Left renal cortex interstitium (tissue), 4 donors: ENCODE results near the gene CTNNA3. TPM values are rescaled to one million over a fixed set of nuclear protein-coding genes. Genes with fewer than 3 reads are reported as not detected.

Source experiments
- DNase-seq, 4 donors: peaks; one replicate each; pipeline ENCODE4 v3.0.0-alpha.2; 2013; ENCODE audit warnings: low read depth in 4 of 4, low spot score in 2 of 4, missing footprints in 1 of 4
- polyA plus RNA-seq, 4 donors: library from polyadenylated mRNA; unstranded; fragments of 120-200 nt; gene quantifications; one replicate each; pipeline ENCODE4 v1.2.1, GENCODE V29; 2013; ENCODE audit not compliant: insufficient read length in 4 of 4

Gene CTNNA3
- polyA plus RNA-seq, 4 donors: 2.5 to 4.2 (median 2.6) TPM

GRCh38 chr10:65940816-65941662, 1755.0 kb downstream of the CTNNA3 start:
- no peak for DNase-seq

- no peak for DNase-seq
Measured at GRCh38 chr10:65940105-65940504, 1755.9 kb downstream of the CTNNA3 start.

- no peak for DNase-seq
Measured at GRCh38 chr10:65931291-65932070, 1764.5 kb downstream of the CTNNA3 start.

- no peak for DNase-seq
Measured at GRCh38 chr10:65911151-65911835, 1784.7 kb downstream of the CTNNA3 start.

- no peak for DNase-seq
Measured at GRCh38 chr10:65910209-65910608, 1785.8 kb downstream of the CTNNA3 start.

- DNase-seq: no peak
Measured at GRCh38 chr10:65907199-65907712, 1788.7 kb downstream of the CTNNA3 start.

- DNase-seq: no peak
Measured at GRCh38 chr10:65903620-65904019, 1792.4 kb downstream of the CTNNA3 start.

GRCh38 chr10:65900271-65900670, 1795.7 kb downstream of the CTNNA3 start:
- no peak for DNase-seq

GRCh38 chr10:65898055-65898454, 1797.9 kb downstream of the CTNNA3 start:
- no peak for DNase-seq

- no peak for DNase-seq
Measured at GRCh38 chr10:65894961-65895360, 1801.0 kb downstream of the CTNNA3 start.

- no peak for DNase-seq
Measured at GRCh38 chr10:65894379-65894778, 1801.6 kb downstream of the CTNNA3 start.

GRCh38 chr10:65893676-65894075, 1802.3 kb downstream of the CTNNA3 start:
- DNase-seq: no peak

- DNase-seq: no peak
Measured at GRCh38 chr10:65892284-65892683, 1803.7 kb downstream of the CTNNA3 start.

GRCh38 chr10:65891073-65891981, 1804.7 kb downstream of the CTNNA3 start:
- no peak for DNase-seq

- DNase-seq: no peak
Measured at GRCh38 chr10:65864529-65864928, 1831.5 kb downstream of the CTNNA3 start.

- no peak for DNase-seq
Measured at GRCh38 chr10:65864036-65864435, 1832.0 kb downstream of the CTNNA3 start.
